WTC11 (cell line): ENCODE measurements around the gene TSEN54.

Experiments used
- TF ChIP-seq, protein P1 (sequence below): sonication (generic); formaldehyde crosslinking; IDR thresholded peaks from 2 replicates; pipeline ENCODE4 v1.8.1; 2022; ENCODE audit warnings: low read depth, mild to moderate bottlenecking, moderate library complexity, missing genetic modification reagents, borderline replicate concordance
- TF ChIP-seq, protein P2 (sequence below): fragments of 200-600 bp; IDR thresholded peaks from 2 replicates; pipeline ENCODE4 v1.8.0; 2022; ENCODE audit warnings: antibody characterized with exemption

DNA sequence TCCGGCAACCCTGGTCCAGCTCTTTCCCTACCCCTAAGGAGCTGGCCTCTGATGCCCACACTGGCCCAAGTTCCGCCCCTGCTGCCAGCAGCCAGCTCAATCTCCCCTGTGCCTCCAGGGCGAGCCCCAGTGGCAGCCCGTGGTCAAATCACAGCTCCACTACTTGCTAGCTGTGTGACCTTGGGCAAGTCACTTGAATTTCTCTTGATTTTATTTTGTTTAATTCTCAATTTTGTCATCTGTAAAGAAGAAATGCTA lies 11.2 kb upstream of the TSEN54 start:
- TF ChIP-seq, protein P1, sequence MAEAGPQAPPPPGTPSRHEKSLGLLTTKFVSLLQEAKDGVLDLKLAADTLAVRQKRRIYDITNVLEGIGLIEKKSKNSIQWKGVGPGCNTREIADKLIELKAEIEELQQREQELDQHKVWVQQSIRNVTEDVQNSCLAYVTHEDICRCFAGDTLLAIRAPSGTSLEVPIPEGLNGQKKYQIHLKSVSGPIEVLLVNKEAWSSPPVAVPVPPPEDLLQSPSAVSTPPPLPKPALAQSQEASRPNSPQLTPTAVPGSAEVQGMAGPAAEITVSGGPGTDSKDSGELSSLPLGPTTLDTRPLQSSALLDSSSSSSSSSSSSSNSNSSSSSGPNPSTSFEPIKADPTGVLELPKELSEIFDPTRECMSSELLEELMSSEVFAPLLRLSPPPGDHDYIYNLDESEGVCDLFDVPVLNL (CRISPR knock-in tag) = no peak
- TF ChIP-seq, protein P2, sequence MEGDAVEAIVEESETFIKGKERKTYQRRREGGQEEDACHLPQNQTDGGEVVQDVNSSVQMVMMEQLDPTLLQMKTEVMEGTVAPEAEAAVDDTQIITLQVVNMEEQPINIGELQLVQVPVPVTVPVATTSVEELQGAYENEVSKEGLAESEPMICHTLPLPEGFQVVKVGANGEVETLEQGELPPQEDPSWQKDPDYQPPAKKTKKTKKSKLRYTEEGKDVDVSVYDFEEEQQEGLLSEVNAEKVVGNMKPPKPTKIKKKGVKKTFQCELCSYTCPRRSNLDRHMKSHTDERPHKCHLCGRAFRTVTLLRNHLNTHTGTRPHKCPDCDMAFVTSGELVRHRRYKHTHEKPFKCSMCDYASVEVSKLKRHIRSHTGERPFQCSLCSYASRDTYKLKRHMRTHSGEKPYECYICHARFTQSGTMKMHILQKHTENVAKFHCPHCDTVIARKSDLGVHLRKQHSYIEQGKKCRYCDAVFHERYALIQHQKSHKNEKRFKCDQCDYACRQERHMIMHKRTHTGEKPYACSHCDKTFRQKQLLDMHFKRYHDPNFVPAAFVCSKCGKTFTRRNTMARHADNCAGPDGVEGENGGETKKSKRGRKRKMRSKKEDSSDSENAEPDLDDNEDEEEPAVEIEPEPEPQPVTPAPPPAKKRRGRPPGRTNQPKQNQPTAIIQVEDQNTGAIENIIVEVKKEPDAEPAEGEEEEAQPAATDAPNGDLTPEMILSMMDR = no peak
